Activated CD8-positive, alpha-beta memory T cell treated with anti-CD3 and anti-CD28 coated beads for 4 hours (primary cell): ENCODE measurements around the gene B3GAT2.
"Not testable (repeated sequence)": the region's sequence is repeated elsewhere in the genome, so short reads cannot be mapped to it uniquely, and the experiment has no call there.

Experiments used
- DNase-seq, 2 donors: peaks; one replicate each; pipeline ENCODE4 v3.0.0-alpha.2; 2020; ENCODE audit warnings: low read depth in 2 of 2

The B3GAT2 gene, protein sequence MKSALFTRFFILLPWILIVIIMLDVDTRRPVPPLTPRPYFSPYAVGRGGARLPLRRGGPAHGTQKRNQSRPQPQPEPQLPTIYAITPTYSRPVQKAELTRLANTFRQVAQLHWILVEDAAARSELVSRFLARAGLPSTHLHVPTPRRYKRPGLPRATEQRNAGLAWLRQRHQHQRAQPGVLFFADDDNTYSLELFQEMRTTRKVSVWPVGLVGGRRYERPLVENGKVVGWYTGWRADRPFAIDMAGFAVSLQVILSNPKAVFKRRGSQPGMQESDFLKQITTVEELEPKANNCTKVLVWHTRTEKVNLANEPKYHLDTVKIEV

DNA sequence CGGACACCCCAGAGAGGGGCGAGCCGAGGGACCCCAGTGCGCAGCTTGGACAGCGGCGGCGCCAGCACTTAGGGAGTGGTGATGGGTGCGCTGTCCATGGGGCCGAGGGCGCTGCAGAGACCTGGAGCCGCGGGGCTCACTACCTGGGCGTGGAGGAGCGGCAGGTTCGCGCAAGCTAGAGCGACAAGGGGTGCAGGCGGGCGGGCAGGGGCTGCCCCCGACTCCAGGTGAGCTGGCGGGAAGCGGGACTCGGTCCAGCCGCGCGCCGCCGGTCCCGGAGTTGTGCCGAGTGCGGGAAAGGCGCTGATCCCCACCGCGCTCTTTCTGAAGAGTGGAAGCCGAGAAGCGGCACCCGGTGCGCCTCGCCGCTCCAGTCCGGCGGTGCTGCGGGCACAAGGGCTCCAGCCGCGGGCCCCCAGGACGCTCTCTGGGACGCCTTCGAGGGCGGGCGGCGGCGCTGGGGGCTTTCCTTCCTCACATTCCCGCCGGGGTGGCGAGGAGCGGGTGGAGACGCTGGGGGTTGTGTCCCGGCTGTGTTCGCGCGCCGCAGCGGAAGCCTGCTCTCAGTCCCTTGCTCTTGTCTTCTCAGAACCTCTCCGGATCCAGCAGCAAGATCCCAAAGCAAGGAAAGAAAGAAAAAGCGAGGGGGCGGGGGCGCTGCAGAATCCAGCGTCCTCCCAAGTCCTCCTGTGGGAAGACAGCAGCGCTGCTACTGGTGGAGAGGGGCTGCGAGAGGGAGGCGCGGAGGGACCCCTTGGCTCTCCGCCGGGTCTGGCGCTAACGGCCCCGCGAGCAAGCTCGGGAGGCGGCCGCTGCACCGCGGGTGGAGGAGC is at the start of gene B3GAT2:
B3GAT2 (minus strand) TSS at position 610 of the 833 bp plus-strand sequence. CDS start 631 bp downstream, outside the sequence.
- DNase-seq: no peak

DNA sequence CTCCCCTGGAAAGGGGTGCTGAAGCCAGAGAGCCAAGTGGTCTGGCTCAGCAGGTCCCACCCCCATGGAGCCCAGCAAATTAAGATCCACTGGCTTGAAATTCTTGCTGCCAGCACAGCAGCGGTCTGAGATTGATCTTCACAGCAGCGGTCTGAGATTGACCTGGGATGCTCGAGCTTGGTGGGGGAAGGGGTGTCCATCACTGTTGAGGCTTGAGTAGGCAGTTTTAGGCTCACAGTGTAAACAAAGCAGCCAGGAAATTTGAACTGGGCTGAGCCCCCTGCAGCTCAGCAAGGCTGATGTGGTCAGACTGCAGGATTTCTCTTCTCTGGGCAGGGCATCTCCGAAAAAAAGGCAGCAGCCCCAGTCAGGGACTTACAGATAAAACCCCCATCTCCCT is 41.3 kb upstream of the B3GAT2 start:
- DNase-seq: no peak

DNA sequence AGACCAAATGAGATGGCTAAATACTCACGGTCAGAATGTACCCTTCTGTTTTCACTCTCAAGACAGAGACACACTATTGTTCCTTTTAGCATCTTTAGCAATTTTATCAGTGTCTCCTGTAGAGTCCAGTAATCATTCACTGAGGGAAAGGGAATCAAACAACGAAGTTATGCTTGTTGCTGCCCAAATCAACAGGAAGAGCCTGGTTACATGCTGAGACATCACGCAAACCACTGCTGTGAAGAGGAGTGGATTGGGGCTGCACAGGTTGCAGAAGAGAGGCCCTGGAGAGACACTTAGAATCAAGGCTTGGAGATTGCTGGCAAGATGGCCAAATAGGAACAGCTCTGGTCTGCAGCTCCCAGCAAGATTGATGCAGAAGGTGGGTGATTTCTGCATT is 40.5 kb upstream of the B3GAT2 start:
- DNase-seq: no peak

DNA sequence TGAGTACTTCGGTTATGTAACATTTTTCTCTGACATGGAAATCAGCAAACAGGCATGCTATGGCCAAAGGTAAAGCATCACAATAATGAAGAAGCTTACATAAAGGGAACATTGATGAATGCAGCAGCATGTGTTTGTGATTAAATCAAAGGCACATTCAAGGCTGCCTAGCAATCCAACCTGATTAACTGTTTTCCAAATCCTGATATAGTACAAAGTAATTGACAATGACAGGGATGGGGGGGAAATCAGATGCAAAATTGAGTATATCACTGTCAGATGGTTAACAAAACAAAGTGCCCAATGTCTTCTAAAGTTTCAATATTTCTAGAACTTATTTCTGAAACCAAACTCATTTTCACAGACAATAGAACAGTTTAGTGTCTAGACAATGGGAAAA is 39.2 kb upstream of the B3GAT2 start:
- no peak for DNase-seq

DNA sequence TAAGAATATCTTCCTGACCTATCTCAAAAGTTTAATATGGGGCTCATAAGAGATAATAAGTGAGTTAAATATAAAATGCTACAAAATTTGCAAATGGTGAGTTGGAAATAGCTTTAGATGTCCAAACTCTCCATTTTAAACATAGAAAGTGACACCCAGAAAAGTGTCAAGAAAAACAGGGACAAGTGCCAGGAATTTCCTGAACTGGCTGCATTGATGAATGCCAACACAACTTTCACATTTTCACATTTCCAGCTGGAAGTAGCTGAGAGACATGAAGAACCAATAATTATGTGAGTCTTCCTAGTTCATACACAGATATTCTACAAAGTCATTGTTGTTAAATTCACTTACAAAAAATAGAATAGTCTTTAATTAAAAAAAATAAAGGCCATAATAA is 38.6 kb upstream of the B3GAT2 start:
- no peak for DNase-seq

DNA sequence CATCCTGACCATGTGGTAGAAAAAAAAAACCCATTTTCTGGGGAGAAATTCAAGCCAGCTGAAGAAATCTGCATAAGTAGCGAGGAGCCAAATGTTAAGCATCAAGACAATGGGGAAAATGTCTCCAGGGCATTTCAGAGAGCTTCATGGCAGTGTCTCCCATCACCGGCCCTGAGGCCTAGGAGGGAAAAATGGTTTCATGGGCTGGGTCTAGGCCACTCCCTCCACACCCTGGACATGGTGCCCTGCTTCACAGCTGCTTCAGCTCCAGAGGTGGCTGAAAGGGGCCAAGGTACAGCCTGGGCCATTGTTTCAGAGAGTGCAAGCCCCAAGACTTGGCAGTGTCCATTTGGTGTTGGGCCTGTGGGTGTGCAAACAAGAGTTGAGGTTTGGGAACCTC is 34.4 kb upstream of the B3GAT2 start:
- DNase-seq: no peak

DNA sequence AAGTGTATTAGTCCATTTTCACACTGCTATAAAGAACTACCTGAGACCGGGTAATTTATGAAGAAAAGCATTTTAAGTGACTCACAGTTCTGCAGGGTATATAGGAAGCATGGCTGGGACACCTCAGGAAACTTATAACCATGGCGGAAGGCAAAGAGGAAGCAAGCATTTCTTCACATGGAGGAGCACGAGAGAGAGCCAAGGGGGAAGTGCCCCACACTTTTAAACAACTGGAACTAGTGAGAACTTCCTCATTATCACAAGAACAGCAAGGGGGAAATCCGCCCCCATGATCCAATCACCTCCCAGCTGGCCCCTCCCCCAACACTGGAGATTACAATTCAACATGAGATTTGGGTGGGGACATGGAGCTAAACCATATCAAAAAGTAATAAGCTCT is 28.3 kb upstream of the B3GAT2 start:
- no peak for DNase-seq

DNA sequence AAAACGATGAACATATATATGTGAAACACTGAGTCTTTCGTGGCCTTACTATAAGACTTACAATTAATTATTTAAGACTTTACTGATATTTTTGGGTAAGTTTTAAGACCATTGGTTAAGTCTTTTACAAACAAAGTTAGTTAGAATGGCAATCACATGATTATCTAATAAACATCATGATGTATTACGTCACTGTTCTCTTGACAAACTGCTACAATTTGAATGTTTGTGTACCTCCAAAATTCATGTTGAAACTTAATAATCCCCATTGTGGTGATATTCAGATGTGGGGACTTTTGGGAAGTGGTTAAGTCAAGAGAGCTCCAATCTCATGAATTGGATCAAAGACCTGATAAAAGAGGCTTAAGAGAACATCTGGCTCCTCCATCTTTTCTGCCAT is 25.9 kb upstream of the B3GAT2 start:
- no peak for DNase-seq

DNA sequence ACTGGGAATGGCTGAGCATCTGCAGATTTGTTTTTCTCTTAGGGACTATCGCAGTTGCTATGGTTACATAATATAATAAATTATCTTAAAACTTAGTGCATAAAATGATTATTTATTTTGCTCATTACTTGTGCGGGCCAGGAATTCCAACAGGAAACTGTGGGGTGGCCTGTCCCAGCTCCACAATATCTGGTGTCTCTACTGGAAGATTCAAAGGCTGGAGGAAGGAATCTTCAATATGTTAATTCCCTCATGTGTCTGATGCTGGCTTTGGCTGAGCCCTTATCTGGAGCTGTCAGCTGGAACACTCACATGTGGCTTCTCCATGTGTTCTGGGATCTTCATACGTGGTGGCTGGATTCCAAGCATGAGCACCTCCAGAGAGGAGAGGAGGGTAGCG is 23.9 kb upstream of the B3GAT2 start:
- DNase-seq: no peak

DNA sequence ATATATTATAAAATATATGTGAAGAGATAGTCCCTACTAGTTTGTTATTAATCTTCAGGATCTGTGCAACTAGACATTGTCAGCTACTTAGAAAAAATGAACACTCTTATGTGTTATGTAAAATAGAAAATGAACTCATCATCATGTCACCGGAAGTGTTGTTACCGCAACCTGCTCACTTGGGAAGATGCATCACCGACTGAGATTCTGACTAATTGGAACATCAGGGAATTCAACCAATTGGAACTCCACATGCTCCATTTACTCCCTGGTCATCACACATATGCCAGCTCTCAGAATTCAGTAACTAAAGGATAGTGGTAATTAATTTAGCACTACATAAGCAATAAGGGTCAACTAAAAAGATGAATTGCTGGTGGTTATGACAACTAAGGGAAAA is 16.7 kb upstream of the B3GAT2 start:
- DNase-seq: no peak

DNA sequence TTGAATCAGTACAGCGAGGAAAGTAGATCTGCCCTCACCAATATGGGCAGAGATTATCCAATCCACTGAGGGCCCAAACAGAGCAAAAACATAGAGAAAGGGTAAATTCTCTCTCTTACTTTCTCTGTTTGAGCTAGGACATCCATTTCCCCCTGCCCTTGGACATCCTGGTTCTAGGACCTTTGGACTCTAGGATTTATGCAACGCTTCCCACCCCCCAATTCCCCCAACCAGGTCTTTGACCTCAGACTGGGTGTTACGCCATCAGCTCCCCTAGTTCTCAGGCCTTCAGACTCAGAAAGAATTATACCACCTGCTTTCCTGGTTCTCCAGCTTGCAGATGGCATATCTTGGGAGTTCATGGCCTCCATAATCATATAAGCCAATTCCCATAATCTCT is 10.2 kb upstream of the B3GAT2 start:
- DNase-seq: no peak

DNA sequence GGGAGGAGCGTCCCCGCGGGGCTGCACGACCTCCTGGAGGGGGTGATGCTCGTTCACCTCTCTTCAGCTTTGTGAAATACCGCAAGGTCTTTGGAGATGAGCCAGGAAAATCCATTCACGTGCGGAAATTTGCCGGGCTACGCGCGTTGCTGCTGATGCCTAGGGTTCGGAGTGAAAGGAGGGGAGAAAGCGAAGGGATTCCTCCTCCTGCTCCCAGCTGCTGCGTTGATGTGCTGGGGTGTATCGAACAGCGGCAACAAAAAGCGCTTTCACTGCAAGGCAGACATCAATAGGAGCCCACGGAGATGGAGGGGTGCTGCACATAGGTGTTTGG is 391 bp upstream of the B3GAT2 start:
- no peak for DNase-seq

DNA sequence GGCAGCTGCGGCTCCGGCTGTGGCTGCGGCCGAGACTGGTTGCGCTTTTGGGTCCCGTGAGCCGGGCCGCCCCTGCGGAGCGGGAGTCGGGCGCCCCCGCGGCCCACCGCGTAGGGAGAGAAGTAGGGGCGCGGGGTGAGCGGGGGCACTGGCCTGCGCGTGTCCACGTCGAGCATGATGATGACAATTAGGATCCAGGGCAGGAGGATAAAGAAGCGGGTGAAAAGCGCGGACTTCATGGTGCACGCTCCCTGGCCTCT is 739 bp downstream of the B3GAT2 start:
- DNase-seq: no peak

DNA sequence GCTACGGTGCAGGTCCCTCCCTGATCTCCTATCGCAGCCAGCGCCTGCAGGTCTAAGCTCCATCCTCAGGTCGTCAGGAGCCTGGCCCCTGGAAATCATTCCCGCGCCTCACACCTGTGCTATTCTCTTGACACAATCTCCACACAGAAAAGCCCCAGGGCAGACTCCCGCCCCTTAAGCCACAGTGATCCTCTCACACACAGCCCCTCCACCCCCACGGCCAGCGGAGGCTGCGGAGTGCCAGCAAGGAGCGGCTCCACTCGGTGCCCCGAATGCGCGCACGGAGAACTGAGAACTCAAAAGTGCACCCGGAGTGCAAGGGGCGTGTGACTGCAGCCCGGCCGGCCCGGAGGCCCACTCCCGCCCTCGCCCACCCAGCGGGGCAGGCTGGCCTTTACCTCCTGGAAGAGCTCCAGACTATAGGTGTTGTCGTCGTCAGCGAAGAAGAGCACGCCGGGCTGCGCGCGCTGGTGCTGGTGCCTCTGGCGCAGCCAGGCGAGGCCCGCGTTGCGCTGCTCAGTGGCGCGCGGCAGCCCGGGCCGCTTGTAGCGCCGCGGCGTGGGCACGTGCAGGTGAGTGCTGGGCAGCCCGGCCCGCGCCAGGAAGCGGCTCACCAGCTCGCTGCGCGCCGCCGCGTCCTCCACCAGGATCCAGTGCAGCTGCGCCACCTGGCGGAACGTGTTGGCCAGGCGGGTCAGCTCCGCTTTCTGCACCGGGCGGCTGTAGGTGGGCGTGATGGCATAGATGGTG is 1.2 kb downstream of the B3GAT2 start:
- DNase-seq: peak; percentile 61 to 62

DNA sequence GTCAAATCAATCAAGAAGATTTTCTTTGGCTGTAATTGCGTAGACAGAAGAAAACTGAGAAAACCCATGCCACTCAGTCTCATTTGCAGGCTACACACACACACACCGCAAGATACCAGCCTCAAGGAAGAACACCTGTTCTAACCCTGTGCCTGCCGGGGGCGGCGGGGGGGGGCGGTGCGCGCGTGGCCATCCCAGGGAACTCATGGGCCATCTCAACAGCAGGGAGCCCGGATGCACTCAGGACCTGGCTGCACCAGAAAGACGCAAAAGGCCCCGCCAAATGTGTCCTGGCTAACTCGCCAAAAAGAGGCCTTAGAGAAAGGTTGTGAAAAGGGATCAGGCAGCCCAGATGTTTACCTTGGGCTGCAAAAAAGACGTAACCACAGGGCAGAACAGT is 2.1 kb downstream of the B3GAT2 start:
- no peak for DNase-seq

DNA sequence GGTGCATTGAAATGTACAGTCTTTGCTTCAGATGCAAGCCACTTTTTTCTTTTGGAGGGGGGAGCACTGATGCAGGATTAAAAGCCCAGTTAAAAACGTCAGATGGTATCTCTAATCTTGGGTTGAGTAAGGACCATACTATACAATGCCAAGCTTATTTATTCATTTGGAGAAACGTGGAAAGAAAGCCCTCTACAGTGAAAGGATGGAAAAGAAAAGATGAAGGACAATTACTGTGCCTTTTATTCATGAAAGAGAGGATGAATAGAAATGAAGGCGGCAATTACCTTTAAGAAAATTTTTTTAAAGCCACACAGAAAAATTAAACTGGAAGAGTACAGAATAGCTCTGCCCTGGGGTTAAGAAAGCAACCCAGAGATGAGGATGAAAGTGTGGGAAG is 2.7 kb downstream of the B3GAT2 start:
- no peak for DNase-seq

DNA sequence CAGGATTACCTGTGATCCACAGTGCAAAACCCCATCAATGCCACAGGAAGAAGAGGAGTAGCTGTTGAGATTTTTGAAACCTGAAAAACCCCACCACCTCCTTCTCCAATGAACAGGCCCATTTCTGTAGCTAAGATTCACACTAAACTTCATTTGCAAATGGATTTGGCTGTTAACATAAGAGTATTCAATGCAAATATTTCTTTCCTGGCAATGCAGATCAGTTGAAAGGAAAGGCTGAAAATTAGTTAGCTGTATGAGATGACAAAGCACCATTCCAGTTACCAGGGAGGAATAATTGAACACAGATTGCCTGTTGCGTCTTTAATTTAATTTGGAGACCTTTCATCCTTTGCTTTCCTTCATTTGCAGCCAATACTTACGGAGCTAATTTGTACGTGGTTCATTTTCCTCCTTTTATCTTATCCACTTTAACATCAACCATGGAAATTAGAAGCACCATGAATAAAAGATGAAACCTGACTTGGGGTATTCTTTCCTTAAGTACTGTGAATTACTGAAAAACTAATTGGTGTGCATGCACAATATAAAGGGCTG is 4.2 kb downstream of the B3GAT2 start:
- DNase-seq: no peak

DNA sequence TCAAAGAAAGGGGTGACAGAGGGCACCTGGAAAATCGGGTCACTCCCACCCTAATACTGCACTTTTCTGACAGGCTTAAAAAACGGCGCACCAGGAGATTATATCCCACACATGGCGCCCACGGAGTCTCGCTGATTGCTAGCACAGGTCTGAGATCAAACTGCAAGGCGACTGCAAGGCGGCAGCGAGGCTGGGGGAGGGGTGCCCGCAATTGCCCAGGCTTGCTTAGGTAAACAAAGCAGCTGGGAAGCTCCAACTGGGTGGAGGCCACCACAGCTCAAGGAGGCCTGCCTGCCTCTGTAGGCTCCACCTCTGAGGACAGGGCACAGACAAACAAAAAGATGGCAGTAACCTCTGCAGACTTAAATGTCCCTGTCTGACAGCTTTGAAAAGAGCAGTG is 12.5 kb downstream of the B3GAT2 start:
- DNase-seq: not testable (repeated sequence)

DNA sequence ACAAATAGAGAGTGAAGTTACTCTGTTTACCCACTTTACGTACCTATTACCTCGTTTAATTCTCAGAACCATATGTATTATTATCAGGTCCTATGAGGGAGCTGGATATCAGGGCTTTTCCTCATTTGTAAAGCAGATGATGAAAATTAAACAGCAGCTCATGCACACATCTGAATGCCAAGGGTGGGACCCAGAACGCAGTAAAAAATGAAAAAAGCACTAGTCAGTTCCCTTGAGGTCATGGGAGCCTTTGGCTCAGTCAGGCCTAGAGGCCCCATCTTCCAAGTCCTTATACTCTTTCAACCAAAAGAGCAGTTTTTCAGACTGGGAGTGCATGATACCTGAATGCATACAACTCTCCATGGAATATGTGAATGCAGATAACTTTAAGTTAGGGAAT is 23.0 kb downstream of the B3GAT2 start:
- DNase-seq: no peak

DNA sequence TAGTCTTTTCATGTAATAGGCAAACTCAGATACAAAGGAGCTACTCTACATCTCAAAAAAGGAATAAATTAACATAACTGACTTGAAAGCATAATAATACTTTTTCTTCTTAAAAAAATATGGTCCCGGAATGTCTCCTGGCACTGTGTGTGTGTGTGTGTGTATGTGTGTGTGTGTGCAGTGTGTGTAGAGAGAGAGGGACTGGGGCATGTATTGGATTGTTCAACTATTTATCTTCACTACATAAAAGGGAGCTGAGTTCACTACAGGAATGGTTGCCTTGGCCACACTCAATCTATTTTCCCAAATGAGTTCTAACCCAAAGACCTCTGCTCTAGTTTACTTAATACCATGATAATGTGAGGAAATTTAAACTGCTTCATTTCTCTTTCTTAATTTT is 51.1 kb downstream of the B3GAT2 start:
- DNase-seq: no peak

DNA sequence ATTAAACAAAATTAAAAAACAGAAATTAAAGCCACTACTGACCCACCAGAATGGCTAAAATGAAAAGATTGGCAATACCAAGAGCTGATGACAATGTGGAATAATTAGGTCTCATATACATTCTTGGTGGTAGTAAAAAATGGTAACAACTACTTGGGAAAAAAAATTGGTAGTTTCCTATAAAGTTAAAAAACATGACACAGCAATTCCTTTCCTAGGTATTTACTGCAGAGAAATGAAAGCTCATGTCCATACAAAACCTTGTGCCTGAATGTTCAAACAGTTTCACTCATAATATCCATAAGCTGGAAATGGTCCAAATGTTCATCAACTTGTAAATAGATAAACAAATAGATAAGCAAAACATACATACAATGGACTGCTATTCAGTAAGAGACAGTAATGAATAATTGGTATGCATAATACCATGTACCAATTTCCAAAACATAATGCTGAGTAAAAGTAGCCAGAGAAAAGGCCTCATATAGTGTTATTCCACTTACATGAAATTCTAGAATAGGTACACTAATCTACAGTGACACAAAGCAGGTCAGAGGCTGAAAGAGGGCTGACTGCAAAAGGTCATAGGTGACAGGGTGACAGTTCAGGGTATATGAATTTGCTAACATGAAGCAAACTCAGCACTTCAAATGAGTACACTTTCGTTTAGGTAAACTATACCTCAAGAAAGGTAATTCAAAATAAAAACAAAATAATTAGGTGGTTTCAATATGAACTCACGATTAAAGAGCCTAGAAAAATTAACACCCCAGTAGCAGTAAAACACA is 53.0 kb downstream of the B3GAT2 start:
- no peak for DNase-seq

DNA sequence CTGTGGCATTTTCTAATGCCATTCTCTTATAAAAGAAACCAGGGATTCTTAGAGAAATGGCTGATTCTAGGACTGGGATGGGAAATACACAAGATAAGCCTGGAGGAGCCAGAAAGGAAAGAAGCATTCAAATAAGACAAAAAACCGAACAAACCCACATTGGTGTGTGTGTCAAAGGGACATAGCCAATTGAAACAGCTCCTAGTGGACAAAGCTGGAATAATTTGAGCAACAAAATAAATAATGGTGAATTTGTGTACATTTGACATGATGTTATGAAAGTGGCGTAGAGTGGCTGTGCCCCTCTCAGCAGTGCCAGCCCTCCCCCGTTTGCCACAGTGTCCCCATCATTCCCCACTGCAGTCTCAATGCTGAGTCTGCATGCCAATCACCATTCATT is 55.5 kb downstream of the B3GAT2 start:
- DNase-seq: no peak
